GM18867 (cell line): ENCODE measurements around the gene MRI1.
"Not testable (repeated sequence)": the region's sequence is repeated elsewhere in the genome, so short reads cannot be mapped to it uniquely, and the experiment has no call there.

ENCODE experiments used
- ATAC-seq: cut with Tn5 transposase; IDR thresholded peaks from one replicate; pipeline ENCODE4 v1.9.1; 2021; ENCODE audit warnings: mild to moderate bottlenecking, moderate library complexity; ENCODE audit not compliant: unreplicated experiment

MRI1 gene

DNA sequence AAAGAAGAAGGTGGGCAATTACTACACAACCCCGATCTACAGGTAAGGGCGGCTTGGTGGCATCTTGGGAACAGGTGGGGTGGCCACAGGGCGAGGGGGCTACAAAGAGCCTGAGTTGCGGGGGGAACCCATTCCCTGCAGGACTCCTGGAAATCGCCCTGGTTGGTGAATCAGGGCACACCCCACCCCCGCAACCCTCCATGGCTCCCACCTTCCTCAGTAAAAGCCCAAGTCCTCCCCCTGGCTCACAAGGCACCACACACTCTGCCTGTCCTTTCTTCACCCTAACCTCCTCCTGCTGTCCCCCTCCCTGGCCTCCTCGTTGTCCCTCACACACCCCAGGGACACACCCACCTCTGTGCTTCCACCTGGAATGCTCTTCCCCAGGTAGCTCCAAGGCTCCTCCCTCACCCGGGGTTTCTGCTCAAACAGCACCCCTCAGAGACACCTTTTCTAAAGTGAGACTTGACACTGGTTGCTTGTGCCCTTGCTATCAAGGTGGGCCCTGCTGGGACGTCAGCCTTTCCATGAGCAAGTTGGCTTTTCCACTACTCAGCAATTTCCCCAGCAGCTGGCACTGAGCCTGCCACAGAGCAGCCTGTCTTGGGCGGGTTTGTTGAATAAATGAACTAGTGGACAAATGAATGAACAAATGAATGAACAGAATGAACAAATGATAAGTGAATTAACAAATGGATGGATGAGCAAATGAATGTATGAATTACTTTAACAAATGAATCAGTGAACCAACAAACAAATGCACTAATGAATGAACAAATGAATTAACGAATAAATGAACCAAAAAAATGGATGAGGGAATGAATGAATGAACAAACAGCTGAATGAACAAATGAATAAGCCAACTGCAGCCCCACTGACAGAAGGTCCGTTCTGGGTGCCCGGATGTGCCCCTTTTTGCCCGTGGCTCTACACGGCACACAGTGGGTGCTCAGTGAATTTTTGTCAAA is 6.2 kb upstream of the MRI1 start:
- ATAC-seq: no peak

DNA sequence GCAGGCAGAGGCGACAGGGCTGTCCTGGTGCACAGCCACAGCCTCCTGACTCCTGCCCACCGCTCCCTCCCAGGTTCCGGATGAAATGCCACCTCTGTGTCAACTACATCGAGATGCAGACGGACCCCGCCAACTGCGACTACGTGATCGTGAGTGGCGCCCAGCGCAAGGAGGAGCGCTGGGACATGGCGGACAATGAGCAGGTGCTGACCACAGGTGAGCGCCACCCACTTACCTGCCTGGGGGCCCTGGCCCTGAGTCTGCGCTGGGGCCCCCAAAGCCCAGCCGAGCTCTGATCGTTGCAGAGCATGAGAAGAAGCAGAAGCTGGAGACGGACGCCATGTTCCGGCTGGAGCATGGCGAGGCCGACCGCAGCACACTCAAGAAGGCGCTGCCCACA is 5.5 kb upstream of the MRI1 start:
- no peak for ATAC-seq

DNA sequence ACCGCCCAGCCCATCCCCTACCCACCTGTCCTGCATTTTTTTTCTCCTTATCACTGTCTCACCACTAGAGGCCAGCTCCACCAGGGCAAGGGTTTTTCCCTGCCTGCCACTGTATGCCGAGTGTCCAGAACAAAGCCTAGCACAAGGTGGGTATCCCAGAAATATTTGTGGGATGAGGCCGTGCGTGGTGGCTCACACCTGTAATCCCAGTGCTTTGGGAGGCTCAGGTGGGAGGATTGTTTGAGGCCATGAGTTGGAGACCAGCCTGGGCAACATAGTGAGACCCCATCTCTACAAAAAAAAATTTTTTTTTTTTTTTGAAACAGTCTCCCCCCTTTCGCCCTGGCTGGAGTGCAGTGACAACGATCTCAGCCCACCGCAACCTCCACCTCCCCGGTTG is 2.9 kb upstream of the MRI1 start:
- no peak for ATAC-seq

DNA sequence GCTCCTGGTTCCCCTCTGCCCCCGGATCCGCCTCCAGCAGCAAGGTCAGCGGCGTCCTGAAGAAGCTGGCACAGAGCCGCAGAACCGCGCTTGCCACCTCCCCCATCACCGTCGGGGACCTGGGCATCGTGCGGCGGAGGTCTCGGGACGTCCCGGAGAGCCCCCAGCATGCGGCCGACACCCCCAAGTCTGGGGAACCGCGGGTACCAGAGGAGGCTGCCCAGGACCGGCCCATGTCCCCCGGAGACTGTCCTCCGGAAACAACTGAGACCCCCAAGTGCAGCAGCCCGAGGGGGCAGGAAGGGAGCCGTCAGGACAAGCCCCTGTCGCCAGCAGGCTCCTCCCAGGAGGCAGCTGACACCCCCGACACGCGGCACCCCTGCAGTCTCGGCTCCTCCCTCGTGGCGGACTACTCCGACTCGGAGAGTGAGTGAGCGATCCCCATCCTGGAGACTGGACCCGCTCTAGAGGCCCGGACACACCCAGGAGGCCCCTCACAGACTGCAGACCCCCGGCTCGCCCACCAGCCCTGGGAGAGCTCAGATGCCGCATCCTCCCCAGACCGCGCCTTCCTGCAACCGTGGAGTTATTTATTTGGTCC is 1.6 kb upstream of the MRI1 start:
- ATAC-seq: no peak

DNA sequence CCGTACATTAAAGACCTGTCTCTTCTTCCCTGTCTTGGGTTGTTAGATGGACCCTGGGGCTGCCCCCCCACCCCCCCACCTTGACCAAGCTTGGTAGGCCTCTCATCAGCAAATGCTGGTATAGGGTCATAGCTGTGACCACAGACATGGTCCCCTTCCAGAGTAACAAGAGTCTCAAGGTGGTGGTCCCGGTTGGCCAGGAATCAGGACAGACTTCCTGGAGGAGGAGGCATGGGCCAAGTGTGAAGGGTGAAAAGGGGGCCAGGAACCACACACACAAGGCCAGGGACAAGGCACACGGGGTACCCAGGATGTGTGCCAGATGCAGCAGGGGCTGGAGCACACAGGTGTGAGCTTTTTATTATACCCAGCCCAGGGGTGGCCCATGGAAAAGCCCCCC is 1.1 kb upstream of the MRI1 start:
- no peak for ATAC-seq

DNA sequence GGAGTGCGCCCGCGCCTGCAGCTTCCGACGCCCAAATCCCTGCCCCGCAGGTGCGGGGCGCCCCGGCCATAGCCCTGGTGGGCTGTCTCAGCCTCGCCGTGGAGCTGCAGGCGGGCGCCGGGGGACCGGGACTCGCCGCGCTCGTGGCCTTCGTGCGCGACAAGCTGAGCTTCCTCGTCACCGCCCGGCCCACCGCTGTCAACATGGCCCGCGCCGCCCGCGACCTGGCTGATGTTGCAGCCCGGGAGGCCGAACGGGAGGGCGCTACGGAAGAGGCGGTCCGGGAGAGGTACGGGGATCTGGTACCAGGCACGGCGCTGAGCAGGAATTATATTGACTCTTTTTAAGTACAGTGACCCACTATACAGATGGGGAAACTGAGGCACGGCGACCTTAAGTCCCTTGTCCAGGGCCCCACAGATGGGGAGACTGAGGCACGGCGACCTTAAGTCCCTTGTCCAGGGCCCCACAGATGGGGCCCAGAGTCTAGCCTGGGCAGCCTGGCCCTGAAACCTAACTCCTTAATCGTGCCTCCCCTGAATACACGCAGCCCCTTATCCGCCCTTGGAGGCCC is 586 bp downstream of the MRI1 start:
- no peak for ATAC-seq

DNA sequence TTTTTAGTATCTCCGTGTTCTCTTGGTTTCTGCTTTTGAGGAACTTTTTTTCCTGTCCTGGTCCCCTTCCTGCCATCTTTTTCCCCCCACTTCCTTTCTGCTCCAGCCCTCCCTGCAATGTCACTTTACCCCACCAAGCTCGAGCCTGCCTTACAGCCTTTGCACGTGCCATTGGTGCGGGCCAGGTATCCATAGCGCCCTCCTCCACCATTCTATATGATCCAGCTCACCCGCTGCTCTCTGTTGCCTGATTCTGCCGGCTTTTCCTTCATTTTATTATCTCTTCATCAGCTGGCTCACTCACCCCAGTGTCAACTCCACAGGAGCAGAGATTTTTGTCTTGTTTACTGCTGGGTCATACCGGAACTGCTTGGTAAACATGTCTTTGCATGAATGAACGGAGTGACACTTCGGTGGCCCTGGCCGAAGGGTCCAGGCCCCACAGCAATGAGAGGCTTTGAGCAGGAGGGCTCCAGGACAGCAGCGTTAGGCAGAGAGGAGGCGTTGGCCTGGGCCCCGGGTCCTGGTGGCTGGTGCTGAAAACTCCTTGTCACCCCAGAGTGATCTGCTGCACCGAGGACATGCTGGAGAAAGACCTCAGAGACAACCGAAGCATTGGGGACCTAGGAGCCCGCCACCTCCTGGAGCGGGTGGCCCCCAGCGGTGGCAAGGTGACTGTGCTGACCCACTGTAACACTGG is 1.2 kb downstream of the MRI1 start:
- no peak for ATAC-seq

DNA sequence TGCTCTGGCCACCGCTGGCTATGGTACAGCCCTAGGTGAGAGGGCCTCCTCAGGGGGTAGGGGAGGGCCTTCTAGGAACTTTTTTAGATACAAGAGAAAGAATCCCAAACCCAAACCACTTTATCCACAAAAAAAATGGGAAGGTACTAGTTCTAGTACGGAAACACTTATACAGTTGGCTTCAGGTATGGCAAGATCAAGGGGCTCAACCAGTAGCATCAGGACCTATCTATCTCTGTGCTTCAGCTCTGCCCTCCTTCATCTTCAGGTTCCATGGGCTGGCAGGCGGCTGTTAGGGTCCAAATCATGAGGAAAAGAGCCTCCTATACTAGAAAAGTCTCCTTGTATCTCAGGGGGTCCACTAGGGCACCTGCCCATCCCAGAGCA is 1.8 kb downstream of the MRI1 start:
- ATAC-seq: no peak

DNA sequence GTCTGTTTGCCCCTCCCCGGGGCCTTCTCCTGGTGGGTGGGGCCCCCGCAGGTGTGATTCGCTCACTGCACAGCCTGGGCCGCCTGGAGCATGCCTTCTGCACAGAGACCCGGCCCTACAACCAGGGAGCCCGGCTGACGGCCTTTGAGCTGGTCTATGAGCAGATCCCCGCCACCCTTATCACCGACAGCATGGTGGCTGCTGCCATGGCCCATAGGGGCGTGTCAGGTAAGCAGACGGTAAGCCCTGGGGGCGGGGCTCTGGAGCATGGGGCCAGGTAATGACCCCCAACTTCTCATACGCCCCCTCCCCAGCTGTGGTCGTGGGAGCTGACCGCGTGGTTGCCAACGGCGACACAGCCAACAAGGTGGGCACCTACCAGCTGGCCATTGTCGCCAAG is 4.2 kb downstream of the MRI1 start:
- ATAC-seq: no peak

DNA sequence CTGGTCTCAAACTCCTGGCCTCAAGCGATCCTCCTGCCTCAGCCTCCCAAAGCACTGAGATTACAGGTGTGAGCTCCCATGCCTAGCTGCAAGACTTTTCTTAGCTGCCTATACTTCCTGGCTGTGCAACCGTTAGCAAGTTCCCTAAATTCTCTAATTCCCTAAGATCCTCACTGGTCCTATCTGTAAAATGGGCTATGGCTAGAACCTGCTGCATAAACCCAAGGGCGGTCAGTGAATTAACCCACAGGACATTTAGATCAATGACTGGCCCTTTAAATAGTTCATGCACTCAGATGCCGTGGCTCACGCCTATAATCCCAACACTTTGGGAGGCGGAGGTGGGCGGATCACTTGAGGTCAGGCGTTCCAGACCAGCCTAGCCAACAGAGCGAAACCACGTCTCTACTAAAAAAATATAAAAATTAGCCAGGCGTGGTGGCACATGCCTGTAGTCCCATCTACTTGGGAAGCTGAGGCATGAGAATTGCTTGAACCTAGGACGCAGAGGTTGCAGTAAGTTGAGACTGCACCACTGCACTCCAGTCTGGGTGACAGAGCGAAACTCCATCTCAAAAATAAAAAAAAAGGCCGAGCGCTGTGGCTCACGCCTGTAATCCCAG is 5.8 kb downstream of the MRI1 start:
- ATAC-seq: no peak

DNA sequence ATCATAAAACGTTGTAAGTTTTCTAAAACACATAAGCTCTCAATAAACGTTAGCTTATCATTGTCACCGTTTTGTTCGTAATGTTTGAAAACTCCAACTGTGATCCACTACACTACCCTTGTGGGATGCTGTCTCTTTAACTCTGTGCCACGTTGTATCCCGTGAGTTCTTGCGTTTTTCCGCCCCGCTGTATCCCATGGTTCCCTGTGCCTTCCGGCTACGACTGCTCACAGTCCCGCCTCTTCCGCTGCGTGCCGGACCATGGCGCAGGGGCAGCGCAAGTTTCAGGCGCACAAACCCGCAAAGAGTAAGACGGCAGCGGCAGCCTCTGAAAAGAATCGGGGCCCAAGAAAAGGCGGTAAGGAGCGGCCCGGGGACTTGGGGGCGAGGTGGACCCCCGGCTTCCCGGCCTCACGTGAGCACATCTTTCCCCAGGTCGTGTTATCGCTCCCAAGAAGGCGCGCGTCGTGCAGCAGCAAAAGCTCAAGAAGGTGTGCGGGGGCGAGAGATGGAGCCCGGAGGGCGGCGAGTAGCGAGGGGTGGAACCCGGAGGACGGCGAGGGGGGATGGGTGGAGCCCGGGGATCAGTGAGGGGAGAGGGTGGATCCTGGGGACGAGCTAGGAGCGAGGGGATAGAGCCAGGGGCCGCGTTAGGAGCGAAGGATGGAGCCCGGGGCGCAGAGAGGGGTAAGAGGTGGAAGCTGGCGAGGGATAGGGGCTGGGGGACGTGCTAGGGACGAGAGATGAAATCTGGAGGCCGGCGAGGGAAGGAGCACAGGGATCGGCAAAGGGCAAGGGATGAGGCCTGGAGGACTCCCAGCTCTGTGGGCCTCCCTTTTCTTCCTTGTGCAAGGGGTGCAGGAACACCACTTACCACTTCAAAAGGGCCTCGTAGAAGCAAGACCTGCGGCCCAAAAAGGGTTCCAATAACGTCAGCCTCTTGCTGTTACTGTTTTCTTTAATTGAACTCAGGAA is 10.2 kb downstream of the MRI1 start, which contains the start of gene C19orf53:
Gene C19orf53, plus strand, starts transcription at position 240 of the 975 bp plus-strand sequence. Its CDS starts 22 bp downstream, at position 262.
- peak; percentile 88 for ATAC-seq

DNA sequence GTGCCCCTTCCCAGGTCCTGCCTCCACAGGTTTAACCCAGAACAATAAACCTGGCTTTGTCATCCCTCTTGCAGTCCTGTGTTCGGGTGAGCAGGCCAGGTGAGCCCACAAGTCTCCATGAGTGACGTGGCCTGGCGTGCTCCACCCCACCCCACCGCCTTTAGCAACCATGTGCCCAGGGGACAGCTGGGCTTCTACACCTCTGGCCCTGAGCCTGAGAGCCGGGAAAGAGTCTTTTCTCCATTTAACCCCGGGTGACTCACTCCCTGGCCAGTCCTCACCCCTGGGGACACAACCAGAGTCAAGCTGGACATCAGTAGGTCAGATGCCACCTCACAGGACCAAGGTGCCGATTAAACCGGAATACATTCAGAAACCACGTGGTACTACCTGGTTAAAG is 14.1 kb downstream of the MRI1 start:
- ATAC-seq: no peak

DNA sequence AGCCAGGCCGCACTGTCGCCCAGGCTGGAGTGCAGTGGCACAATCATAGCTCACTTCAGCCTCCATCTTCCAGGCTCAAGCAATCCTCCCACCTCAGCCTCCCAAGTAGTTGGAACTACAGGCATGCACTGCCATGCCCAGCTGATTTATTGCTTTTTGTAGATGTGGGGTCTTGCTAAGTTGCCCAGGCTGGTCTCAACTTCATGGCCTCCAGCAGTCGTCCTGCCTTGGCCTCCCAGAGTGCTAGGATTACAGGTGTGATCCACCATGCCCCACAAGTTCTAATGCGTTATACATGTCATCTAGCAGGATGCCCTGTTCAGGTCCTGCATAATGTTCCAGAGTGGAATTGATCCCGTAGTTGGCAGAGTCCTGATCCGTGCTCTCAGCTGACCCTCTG is 14.5 kb downstream of the MRI1 start:
- ATAC-seq: no peak

DNA sequence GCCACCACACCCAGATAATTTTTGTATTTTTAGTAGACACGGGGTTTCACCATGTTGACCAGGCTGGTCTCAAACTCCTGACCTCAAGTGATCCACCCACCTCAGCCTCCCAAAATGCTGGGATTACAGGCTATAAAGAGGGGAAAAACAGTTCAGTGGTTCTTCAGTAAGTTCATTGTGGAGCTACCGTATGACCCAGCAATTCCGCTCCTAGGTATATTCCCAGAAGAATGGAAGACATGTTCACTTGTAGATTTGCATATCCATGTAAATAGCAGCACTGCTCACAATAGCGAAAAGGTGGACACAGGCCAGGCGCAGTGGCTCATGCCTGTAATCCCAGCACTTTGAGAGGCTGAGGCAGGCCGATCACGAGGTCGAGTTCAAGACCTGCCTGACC is 15.5 kb downstream of the MRI1 start:
- not testable (repeated sequence) for ATAC-seq

DNA sequence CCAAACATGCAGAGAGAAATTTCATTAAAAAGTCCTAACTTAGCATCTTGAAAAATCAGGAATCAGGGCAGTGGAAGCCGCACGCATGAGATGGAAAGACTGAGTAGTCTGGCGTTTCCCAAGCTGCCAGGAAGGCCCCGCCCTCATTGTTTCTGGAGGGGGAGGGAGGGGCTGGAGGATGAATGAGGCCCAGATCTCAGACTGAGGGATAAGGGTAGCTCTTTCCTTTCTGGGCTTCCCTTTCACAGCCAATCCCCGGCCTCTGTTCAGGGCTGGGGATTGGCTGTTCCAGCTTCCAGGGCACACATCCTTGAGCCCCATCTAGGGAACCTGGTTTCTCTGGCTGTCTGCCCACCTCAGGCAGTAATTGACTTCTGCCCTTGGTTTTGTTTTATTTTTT is 17.2 kb downstream of the MRI1 start:
- ATAC-seq: no peak

DNA sequence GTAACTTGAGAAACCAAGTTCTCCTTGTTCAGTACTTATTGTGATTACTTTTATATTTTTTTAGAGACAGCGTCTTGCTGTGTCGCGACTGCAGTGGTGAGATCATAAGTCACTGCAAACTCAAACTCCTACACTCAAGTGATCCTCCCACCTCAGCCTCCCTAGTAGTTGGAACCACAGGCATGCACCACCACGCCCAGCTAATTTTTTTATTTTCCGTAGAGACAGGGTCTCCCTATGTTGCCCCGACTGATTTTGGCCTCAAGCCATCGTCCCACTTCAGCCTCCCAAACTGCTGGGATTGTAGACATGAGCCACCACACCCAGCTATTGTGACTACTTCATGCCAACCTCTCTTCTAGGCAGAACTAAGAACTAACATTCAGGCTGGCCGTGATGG is 18.2 kb downstream of the MRI1 start:
- ATAC-seq: no peak

DNA sequence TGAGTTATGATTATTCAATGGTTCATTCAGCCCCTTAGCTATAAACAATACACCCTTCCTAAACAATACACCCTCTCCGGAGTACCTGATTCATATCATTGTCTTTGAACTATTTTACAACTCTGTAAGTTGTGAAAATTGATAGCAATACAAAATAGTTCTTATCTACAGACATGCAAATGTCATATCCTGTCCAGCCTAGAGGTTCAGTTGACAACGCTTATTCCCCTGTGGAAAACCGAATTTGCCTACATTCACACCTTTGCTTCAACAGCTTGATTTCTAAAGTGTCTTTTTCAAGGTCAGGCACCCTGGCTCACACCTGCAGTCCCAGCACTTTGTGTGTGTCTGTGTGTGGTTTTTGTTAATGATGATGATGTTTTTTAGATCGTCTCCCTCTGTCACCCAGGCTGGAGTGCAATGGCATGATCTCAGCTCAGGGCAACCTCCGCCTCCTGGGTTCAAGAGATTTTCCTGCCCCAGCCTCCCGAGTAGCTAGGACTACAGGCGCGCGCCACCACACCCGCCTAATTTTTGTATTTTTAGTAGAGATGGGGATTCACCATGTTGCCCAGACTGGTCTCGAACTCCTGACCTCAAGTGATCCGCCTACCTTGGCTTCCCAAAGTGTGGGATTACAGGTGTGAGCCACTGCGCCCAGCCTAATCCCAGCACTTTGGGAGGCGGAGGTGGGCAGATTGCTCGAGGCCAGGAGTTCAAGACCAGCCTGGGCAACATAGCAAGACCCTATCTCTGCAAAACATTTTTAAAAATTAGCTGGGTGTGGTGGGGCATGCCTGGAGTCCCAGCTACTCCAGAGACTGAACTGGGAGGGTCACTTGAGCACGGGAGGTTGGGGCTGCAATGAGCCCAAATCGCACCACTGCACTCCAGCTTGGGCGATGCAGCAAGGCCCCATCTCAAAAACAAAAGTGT is 19.5 kb downstream of the MRI1 start:
- peak; percentile 55 for ATAC-seq

DNA sequence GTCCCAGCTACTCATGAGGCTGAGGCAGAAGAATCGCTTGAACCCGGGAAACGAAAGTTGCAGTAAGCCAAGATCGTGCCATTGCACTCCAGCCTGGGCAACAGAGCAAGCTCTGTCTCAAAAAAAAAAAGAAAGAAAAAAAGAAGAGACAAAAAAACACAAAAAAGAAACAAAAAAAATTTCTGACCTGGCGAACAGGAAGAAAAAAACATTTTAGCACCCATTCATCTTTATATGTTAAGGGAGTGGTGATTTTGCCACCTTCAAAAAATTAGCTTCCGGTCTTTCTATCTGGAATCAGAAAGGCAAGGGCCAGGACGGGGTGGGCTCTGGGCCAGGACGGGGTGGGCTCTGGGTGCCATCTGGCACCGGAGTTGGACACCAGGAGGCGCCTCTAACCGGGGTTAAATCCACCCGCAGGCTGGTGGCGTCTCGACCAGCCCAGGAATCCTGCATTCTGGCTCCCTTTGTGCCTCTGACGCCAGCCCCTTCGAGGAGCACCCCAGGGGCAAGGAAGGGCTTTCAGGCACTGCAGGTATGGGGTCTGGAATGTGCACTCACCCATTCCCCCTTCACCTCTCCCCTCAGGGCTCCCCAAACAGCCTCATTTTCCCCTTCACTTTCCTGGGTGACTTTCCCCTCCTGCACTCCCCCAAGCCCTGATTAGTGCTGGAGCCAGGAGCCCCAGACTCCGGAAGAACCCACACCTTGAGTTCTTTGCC is 20.6 kb downstream of the MRI1 start:
- ATAC-seq: no peak
